HepG2 (cell line): ENCODE results near the gene TST. TPM values are rescaled to one million over a fixed set of nuclear protein-coding genes. Genes with fewer than 3 reads are reported as not detected.

Experiments used
- ATAC-seq: fragments of 200-7000 bp; cut with Tn5 transposase; 3 replicates; pipeline ENCODE4 v1.9.1; 2020; ENCODE audit warnings: mild to moderate bottlenecking, moderate library complexity
- BruUV-seq: library from RNA; stranded (reverse); fragments of 400-500 nt; replicated peaks from 2 replicates; lab custom pipeline; 2021; lab: Mats Ljungman, UMichigan
- CTCF ChIA-PET: fragments of 300-600 bp; formaldehyde crosslinking; extraction: SDS; loops from one replicate; lab custom pipeline; 2021; ENCODE audit warnings: low total read pairs, inconsistent platforms, low intra/inter-chr PET ratio; lab: Yijun Ruan, JAX
- POLR2A ChIA-PET: fragments of 350-600 bp; sonication (Branson Sonifier 250); formaldehyde crosslinking; loops from one replicate; lab custom pipeline; 2020; ENCODE audit warnings: antibody characterized with exemption, inconsistent platforms; lab: Yijun Ruan, JAX
- DNase-seq: peaks from one replicate; pipeline ENCODE4 v3.0.0-alpha.2; 2015; ENCODE audit warnings: low spot score
- FAIRE-seq: peaks from 3 replicates; lab custom pipeline; 2011; peaks lifted over from hg19 to GRCh38; lab: Jason Lieb, UNC
- H2AFZ ChIP-seq: one replicate; pipeline ENCODE4 v1.6.1; 2011; ENCODE audit warnings: low read length, inconsistent platforms
- H3K27ac ChIP-seq: fragments of 300-600 bp; 3 replicates; pipeline ENCODE4 v1.8.0; 2011; ENCODE audit warnings: mixed run types, mild to moderate bottlenecking, mixed read lengths, low read length, inconsistent platforms; ENCODE audit not compliant: insufficient read depth; ENCODE audit errors: extremely low read length
- H3K27me3 ChIP-seq, 2 experiments: fragments of 200-600 bp in 1 of 2; 2 replicates in 1 of 2; 3 replicates in 1 of 2; pipeline versions ENCODE4 v1.6.0 to v1.8.0; 2011; ENCODE audit warnings: low read length in 2 of 2, mild to moderate bottlenecking in 2 of 2, moderate library complexity in 2 of 2, inconsistent platforms in 1 of 2; ENCODE audit not compliant: insufficient read depth in 2 of 2, control insufficient read depth in 1 of 2
- H3K36me3 ChIP-seq, 2 experiments: fragments of 200-600 bp in 1 of 2; replicated peaks in 1 of 2; 2 replicates in 1 of 2; 3 replicates in 1 of 2; pipeline versions ENCODE4 v1.5.1 to v1.8.0; 2011; ENCODE audit warnings: low read length in 2 of 2, inconsistent platforms in 1 of 2; ENCODE audit not compliant: insufficient read depth in 2 of 2, control insufficient read depth in 1 of 2
- H3K4me1 ChIP-seq: 2 replicates; pipeline ENCODE4 v1.5.1; 2012; ENCODE audit warnings: low read length, inconsistent platforms; ENCODE audit not compliant: insufficient read depth
- H3K4me2 ChIP-seq: 2 replicates; pipeline ENCODE4 v1.6.0; 2011; ENCODE audit warnings: low read depth, low read length, inconsistent platforms
- H3K4me3 ChIP-seq, 3 experiments: fragments of 200-600 bp in 1 of 3; sonication (generic), shearing (Covaris generic) in 1 of 3; replicated peaks in 1 of 3; 2 replicates each; pipeline ENCODE4 v1.5.1; 2011 to 2016; ENCODE audit warnings: low read length in 3 of 3, inconsistent platforms in 2 of 3, low read depth in 2 of 3, mild to moderate bottlenecking in 2 of 3, control low read depth in 1 of 3, mixed read lengths in 1 of 3; ENCODE audit not compliant: insufficient read depth in 1 of 3
- H3K79me2 ChIP-seq: one replicate; pipeline ENCODE4 v1.6.1; 2011; ENCODE audit warnings: low read length, inconsistent platforms; ENCODE audit not compliant: insufficient read depth
- H3K9ac ChIP-seq: 2 replicates; pipeline ENCODE4 v1.6.0; 2011; ENCODE audit warnings: mild to moderate bottlenecking, low read depth, low read length, inconsistent platforms; ENCODE audit not compliant: insufficient read depth
- H3K9me3 ChIP-seq: 2 replicates; pipeline ENCODE4 v1.5.1; 2012; ENCODE audit warnings: mild to moderate bottlenecking, low read length
- H4K20me1 ChIP-seq: 2 replicates; pipeline ENCODE4 v1.6.0; 2011; ENCODE audit warnings: inconsistent platforms, mild to moderate bottlenecking, low read length, moderate library complexity; ENCODE audit not compliant: insufficient read depth
- AGO1 ChIP-seq: fragments of 200-400 bp; formaldehyde crosslinking; IDR thresholded peaks from 2 replicates; pipeline ENCODE4 v1.6.1; 2017; ENCODE audit warnings: mild to moderate bottlenecking, low read depth, low read length, moderate library complexity; ENCODE audit not compliant: poor library complexity, severe bottlenecking
- ARID2 ChIP-seq: sonication (generic); formaldehyde crosslinking; IDR thresholded peaks from 2 replicates; pipeline ENCODE4 v1.8.1; 2022; ENCODE audit warnings: mild to moderate bottlenecking, missing genetic modification reagents, borderline replicate concordance
- JDP2 ChIP-seq: sonication (generic); formaldehyde crosslinking; IDR thresholded peaks from 2 replicates; pipeline ENCODE4 v1.8.1; 2022; ENCODE audit warnings: missing genetic modification reagents, borderline replicate concordance
- NCOA2 ChIP-seq: sonication (generic); formaldehyde crosslinking; IDR thresholded peaks from 2 replicates; pipeline ENCODE4 v1.8.0; 2022; ENCODE audit warnings: inconsistent platforms
- NRL ChIP-seq: sonication (generic); formaldehyde crosslinking; IDR thresholded peaks from 2 replicates; pipeline ENCODE4 v1.5.0; 2020; ENCODE audit warnings: missing genetic modification reagents, mild to moderate bottlenecking, moderate library complexity, borderline replicate concordance
- RFX3 ChIP-seq: IDR thresholded peaks from 2 replicates; pipeline ENCODE4 v1.6.1; 2016; ENCODE audit warnings: missing biosample characterization, missing genetic modification reagents
- ZFAT ChIP-seq: sonication (generic); formaldehyde crosslinking; conservative IDR thresholded peaks from 2 replicates; pipeline ENCODE4 v1.8.1; 2023; ENCODE audit warnings: missing genetic modification reagents, inconsistent platforms
- ZNF207 ChIP-seq: fragments of 450-650 bp; IDR thresholded peaks from 2 replicates; pipeline ENCODE4 v1.6.1; 2016; ENCODE audit warnings: antibody characterized with exemption, borderline replicate concordance
- ZNF484 ChIP-seq: sonication (generic); formaldehyde crosslinking; IDR thresholded peaks from 2 replicates; pipeline ENCODE4 v1.5.1; 2020; ENCODE audit warnings: mild to moderate bottlenecking, low read depth, missing genetic modification reagents, borderline replicate concordance
- WGBS: methylation state at CpG from one replicate; pipeline ENCODE4 v1.1.6; 2017; ENCODE audit warnings: low lambda C conversion rate; 5-methylcytosine and 5-hydroxymethylcytosine counted together
- in situ Hi-C: cut with HindIII; loops from 2 replicates; pipeline ENCODE4 v1.10.0; 2017; ENCODE audit warnings: low pct_unique_long_range_greater_than_20kb; ENCODE audit not compliant: extremely low pct_ligation_motif_present
- intact Hi-C: fragments of 100-400 bp; cut with micrococcal nuclease; formaldehyde crosslinking; loops from one replicate; pipeline ENCODE4 v1.10.0; 2022; ENCODE audit not compliant: unreplicated experiment
- polyA plus RNA-seq, 8 experiments: library from polyadenylated mRNA; depleted of rRNA in 3 of 8; stranded (reverse) in 7 of 8; unstranded in 1 of 8; fragments of >200 nt; fragmentation: Illumina TruSeq in 4 of 8; extraction: Trizol in 4 of 8; gene quantifications; 2 replicates each; pipeline versions ENCODE4 v1.2.1 to v1.2.3, GENCODE V29; 2011 to 2016; ENCODE audit warnings: low read depth in 4 of 8, missing spikeins in 1 of 8, mixed read lengths in 1 of 8; ENCODE audit not compliant: insufficient read depth in 1 of 8
- total RNA-seq, 5 experiments: library from RNA; depleted of rRNA; stranded (reverse); fragments of >200 nt; fragmentation: Illumina TruSeq; extraction: Trizol; gene quantifications; 2 replicates each; pipeline ENCODE4 v1.2.3, GENCODE V29; 2016; ENCODE audit warnings: low read depth in 1 of 5
- TF ChIP-seq, protein P1 (sequence below): IDR thresholded peaks from 2 replicates; pipeline ENCODE4 v1.6.1; 2016; ENCODE audit warnings: low read depth
- TF ChIP-seq, protein P2 (sequence below): fragments of 450-650 bp; IDR thresholded peaks from 2 replicates; pipeline ENCODE4 v1.6.1; 2017; ENCODE audit warnings: mild to moderate bottlenecking
- TF ChIP-seq, protein P3 (sequence below): sonication (generic); formaldehyde crosslinking; IDR thresholded peaks from 2 replicates; pipeline ENCODE4 v1.8.1; 2023; ENCODE audit warnings: mild to moderate bottlenecking, missing genetic modification reagents
- TF ChIP-seq, protein P4 (sequence below): sonication (generic); formaldehyde crosslinking; IDR thresholded peaks from 2 replicates; pipeline ENCODE4 v1.5.0; 2020; ENCODE audit warnings: mild to moderate bottlenecking, missing genetic modification reagents, moderate library complexity

Gene TST
- total and polyA plus RNA-seq, 2 of the 13 experiments (the other 11 are each of a cell fraction or from before 2014, with no cell fraction given) = 44.6 to 63.6 TPM

DNA sequence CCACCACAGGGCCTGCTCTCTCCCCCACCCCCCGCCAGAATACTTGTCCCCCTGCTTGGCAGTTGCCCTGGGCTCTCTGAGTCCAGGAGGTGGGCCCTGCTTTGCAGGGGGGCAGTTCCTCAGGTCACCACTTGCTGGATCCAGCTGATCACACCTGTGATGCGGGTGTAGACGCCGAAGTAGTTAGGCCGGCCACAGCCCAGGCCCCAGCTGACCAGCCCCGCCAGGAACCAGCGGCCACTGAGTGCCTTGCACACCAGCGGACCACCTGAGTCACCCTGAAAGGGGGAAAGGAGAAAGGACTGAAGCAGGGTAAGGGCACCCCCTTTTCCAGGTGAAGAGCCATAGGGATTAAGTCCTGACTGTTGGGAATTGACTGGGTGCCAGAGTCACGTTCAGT, 46.7 kb upstream of the TST start (continued):
- TF ChIP-seq ZNF484 (no peak), ARID2 (CRISPR knock-in tag) (no peak), JDP2 (CRISPR knock-in tag) (no peak)
- TF ChIP-seq, protein P1, sequence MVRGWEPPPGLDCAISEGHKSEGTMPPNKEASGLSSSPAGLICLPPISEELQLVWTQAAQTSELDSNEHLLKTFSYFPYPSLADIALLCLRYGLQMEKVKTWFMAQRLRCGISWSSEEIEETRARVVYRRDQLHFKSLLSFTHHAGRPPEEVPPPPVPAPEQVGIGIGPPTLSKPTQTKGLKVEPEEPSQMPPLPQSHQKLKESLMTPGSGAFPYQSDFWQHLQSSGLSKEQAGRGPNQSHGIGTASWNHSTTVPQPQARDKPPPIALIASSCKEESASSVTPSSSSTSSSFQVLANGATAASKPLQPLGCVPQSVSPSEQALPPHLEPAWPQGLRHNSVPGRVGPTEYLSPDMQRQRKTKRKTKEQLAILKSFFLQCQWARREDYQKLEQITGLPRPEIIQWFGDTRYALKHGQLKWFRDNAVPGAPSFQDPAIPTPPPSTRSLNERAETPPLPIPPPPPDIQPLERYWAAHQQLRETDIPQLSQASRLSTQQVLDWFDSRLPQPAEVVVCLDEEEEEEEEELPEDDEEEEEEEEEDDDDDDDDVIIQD (CRISPR knock-in tag) = no peak
- TF ChIP-seq, protein P2, sequence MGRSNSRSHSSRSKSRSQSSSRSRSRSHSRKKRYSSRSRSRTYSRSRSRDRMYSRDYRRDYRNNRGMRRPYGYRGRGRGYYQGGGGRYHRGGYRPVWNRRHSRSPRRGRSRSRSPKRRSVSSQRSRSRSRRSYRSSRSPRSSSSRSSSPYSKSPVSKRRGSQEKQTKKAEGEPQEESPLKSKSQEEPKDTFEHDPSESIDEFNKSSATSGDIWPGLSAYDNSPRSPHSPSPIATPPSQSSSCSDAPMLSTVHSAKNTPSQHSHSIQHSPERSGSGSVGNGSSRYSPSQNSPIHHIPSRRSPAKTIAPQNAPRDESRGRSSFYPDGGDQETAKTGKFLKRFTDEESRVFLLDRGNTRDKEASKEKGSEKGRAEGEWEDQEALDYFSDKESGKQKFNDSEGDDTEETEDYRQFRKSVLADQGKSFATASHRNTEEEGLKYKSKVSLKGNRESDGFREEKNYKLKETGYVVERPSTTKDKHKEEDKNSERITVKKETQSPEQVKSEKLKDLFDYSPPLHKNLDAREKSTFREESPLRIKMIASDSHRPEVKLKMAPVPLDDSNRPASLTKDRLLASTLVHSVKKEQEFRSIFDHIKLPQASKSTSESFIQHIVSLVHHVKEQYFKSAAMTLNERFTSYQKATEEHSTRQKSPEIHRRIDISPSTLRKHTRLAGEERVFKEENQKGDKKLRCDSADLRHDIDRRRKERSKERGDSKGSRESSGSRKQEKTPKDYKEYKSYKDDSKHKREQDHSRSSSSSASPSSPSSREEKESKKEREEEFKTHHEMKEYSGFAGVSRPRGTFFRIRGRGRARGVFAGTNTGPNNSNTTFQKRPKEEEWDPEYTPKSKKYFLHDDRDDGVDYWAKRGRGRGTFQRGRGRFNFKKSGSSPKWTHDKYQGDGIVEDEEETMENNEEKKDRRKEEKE = no peak
- TF ChIP-seq, protein P3, sequence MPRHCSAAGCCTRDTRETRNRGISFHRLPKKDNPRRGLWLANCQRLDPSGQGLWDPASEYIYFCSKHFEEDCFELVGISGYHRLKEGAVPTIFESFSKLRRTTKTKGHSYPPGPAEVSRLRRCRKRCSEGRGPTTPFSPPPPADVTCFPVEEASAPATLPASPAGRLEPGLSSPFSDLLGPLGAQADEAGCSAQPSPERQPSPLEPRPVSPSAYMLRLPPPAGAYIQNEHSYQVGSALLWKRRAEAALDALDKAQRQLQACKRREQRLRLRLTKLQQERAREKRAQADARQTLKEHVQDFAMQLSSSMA = no peak

DNA sequence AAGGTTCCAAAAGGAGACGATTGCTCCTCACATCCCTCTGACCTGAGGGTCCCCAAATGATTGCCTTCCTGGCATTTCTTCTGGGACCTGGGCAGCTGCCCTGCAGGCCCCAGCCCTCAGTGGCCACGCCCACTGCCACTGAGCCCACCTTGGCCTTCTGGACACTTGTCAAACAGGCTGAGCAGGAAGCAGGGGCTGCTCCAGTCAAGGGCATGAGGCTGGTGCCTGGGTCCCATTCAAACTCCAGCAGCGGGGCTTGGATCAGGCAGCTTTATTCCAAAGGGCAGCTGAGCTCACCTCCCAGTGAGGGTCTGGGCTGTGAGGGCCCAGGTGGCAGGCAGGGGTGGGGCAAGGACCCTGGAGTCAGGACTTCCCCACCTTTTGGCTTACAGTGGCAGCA, 45.9 kb upstream of the TST start:
- POLR2A ChIA-PET = no interaction called here
- H3K27me3 ChIP-seq = no peaks in the 10 kb centered on the region
- H3K79me2 ChIP-seq = no peaks in the 10 kb centered on the region
- H3K27ac ChIP-seq = no peak overlapping the region
- H3K36me3 ChIP-seq = no peaks in the 10 kb centered on the region
- H3K4me2 ChIP-seq = no peak overlapping the region
- H2AFZ ChIP-seq = no peak overlapping the region
- H3K4me1 ChIP-seq = peaks cover 19% of the 10 kb centered on the region
- H3K9ac ChIP-seq = no peak overlapping the region
- intact Hi-C loops (no loop called here), in situ Hi-C loops (no loop called here)
- CTCF ChIA-PET = no interaction called here
- H3K9me3 ChIP-seq = no peaks in the 10 kb centered on the region
- no TSS peak for BruUV-seq
- 70% methylated on average over 2 of the region's 3 CpGs for WGBS
- no peak overlapping the region for H3K4me3 ChIP-seq
- no peak for ATAC-seq
- no peak for DNase-seq
- H4K20me1 ChIP-seq = no peaks in the 10 kb centered on the region
- TF ChIP-seq ZNF207 (no peak), AGO1 (no peak), NRL (CRISPR knock-in tag) (no peak), ZFAT (CRISPR knock-in tag) (no peak), NCOA2 (CRISPR knock-in tag) (no peak), RFX3 (CRISPR knock-in tag) (no peak)
- TF ChIP-seq, protein P4, sequence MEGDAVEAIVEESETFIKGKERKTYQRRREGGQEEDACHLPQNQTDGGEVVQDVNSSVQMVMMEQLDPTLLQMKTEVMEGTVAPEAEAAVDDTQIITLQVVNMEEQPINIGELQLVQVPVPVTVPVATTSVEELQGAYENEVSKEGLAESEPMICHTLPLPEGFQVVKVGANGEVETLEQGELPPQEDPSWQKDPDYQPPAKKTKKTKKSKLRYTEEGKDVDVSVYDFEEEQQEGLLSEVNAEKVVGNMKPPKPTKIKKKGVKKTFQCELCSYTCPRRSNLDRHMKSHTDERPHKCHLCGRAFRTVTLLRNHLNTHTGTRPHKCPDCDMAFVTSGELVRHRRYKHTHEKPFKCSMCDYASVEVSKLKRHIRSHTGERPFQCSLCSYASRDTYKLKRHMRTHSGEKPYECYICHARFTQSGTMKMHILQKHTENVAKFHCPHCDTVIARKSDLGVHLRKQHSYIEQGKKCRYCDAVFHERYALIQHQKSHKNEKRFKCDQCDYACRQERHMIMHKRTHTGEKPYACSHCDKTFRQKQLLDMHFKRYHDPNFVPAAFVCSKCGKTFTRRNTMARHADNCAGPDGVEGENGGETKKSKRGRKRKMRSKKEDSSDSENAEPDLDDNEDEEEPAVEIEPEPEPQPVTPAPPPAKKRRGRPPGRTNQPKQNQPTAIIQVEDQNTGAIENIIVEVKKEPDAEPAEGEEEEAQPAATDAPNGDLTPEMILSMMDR (CRISPR knock-in tag) = no peak
- TF ChIP-seq, all 625 proteins: peak for 0
- no peak for FAIRE-seq
